ENCODE data around the gene SOCS1. TPM values are rescaled to one million over a fixed set of nuclear protein-coding genes. Genes with fewer than 3 reads are reported as not detected.

Gene SOCS1
- total and polyA plus RNA-seq, 2 donors (not counting 1 experiment from before 2014, with no cell fraction given), result 29.7 to 107 TPM

DNA sequence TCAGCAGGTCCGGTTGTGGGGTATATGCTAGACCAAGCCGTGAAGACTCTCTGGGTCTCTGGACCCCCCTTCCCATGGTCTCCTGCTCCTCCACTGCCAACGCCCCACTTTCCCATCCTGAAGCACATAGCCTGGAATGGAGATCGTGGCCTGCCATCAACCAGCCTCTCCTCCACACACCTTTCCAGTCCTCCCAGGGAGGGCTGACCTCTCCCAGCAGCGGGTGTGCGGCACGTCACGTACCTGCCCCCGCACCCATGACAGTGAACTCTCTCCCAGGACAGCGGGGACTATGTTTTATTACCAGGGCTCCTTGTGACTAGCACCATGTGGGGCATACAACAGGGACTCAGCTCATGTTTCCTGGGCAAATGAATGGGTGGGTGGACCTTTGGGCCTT is 15.6 kb upstream of the SOCS1 start:
- Mint-ChIP-seq H3K9me3 (ENCODE audit: insufficient read depth) (no peaks in the 10 kb centered on the region), H3K4me3 (no peak overlapping the region), H3K4me1 (no peaks in the 10 kb centered on the region), H3K27me3 (no peaks in the 10 kb centered on the region), H3K27ac (no peak overlapping the region)
- H4K20me1 ChIP-seq (ENCODE audit: control insufficient read depth, insufficient read depth, low read length, poor library complexity, severe bottlenecking), result no peaks in the 10 kb centered on the region
- no peaks in the 10 kb centered on the region for H3K36me3 ChIP-seq (replicated peaks in 1 of 2; ENCODE audit: control extremely low read depth in 1 of 2, control insufficient read depth in 1 of 2, extremely low read depth in 1 of 2, insufficient read depth in 2 of 2, low read length in 1 of 2)
- 98% methylated on average over 10 of the region's 10 CpGs for WGBS (ENCODE audit: insufficient coverage)
- TF ChIP-seq, protein P1, sequence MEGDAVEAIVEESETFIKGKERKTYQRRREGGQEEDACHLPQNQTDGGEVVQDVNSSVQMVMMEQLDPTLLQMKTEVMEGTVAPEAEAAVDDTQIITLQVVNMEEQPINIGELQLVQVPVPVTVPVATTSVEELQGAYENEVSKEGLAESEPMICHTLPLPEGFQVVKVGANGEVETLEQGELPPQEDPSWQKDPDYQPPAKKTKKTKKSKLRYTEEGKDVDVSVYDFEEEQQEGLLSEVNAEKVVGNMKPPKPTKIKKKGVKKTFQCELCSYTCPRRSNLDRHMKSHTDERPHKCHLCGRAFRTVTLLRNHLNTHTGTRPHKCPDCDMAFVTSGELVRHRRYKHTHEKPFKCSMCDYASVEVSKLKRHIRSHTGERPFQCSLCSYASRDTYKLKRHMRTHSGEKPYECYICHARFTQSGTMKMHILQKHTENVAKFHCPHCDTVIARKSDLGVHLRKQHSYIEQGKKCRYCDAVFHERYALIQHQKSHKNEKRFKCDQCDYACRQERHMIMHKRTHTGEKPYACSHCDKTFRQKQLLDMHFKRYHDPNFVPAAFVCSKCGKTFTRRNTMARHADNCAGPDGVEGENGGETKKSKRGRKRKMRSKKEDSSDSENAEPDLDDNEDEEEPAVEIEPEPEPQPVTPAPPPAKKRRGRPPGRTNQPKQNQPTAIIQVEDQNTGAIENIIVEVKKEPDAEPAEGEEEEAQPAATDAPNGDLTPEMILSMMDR (IDR thresholded peaks at IDR 0.05), result no peak
- no peak for TF ChIP-seq EZH2 (IDR thresholded peaks at IDR 0.05; ENCODE audit: borderline replicate concordance, insufficient read depth, low read depth, low read length, poor library complexity, severe bottlenecking)
- intact Hi-C loops (cut with micrococcal nuclease), result no loop called here
- H3K9ac ChIP-seq (ENCODE audit: low read length), result no peak overlapping the region
- ATAC-seq (ENCODE audit: low read depth), result no peak
- peaks cover 0 to 3% (median 0%) of the 10 kb centered on the region in 3 donors for H3K9me3 ChIP-seq (ENCODE audit: control extremely low read depth in 1 of 3, control insufficient read depth in 2 of 3, insufficient read depth in 1 of 3, low read length in 2 of 3)
- no peaks in the 10 kb centered on the region for H3K79me2 ChIP-seq (ENCODE audit: control insufficient read depth, insufficient read depth, low read length)
- POLR2A ChIA-PET, result no interaction called here
- DNase-seq, result no peak
- no peaks in the 10 kb centered on the region for H3K4me1 ChIP-seq (ENCODE audit: control insufficient read depth in 2 of 2, insufficient read depth in 2 of 2, low read length in 2 of 2)
- H3K4me3 ChIP-seq (ENCODE audit: control extremely low read depth in 1 of 5, extremely low read depth in 1 of 5, insufficient read depth in 1 of 5, low read depth in 2 of 5, low read length in 4 of 5), result no peak overlapping the region
- CTCF ChIA-PET, result interaction anchor here (0.9 kb wide), 1 partner anchor 13 kb away, joined by 3 read pairs; no protein-coding TSS in a partner anchor
- H3K27ac ChIP-seq (ENCODE audit: low read length in 2 of 2), result no peak overlapping the region
- no peaks in the 10 kb centered on the region for H3K27me3 ChIP-seq (replicated peaks in 1 of 4; ENCODE audit: control extremely low read depth in 1 of 4, control insufficient read depth in 3 of 4, insufficient read depth in 4 of 4, low read length in 3 of 4)
- no peak overlapping the region for H3K4me2 ChIP-seq (replicated peaks; ENCODE audit: low read depth, low read length, poor library complexity, severe bottlenecking)
- H2AFZ ChIP-seq (ENCODE audit: insufficient read depth, low read depth, low read length, poor library complexity, severe bottlenecking), result no peak overlapping the region

DNA sequence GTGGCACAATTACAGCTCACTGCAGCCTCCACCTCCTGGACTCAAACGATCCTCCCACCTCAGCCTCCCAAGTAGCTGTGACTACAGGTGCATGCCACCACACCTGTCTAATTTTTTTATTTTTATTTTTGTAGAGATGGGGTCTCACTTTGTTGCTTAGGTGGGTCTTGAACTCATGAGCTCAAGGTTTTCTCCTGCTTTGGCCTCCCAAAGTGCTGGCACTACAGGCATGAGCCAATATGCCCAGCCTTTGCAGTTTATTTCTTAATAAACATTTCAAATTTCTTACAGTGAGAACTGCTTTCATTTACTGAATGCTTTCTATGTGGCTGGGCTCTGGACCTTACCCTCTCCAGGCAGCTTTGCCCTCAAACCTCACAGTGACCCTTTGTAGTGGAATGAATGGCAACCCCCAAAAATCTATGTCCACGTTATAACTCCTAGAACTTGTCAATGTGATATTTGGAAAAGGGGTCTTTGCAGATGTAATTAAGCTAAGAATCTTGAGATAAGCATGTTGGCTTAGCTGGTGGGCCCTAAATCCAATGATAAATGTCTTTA is 14.7 kb upstream of the SOCS1 start:
- no peaks in the 10 kb centered on the region for H3K36me3 ChIP-seq (replicated peaks in 1 of 2; ENCODE audit: control extremely low read depth in 1 of 2, control insufficient read depth in 1 of 2, extremely low read depth in 1 of 2, insufficient read depth in 2 of 2, low read length in 1 of 2)
- H4K20me1 ChIP-seq (ENCODE audit: control insufficient read depth, insufficient read depth, low read length, poor library complexity, severe bottlenecking), result no peaks in the 10 kb centered on the region
- no peaks in the 10 kb centered on the region for H3K27me3 ChIP-seq (replicated peaks in 1 of 4; ENCODE audit: control extremely low read depth in 1 of 4, control insufficient read depth in 3 of 4, insufficient read depth in 4 of 4, low read length in 3 of 4)
- Mint-ChIP-seq H3K27me3 (no peaks in the 10 kb centered on the region), H3K4me3 (no peak overlapping the region), H3K27ac (no peak overlapping the region), H3K4me1 (no peaks in the 10 kb centered on the region), H3K9me3 (ENCODE audit: insufficient read depth) (no peaks in the 10 kb centered on the region)
- H3K27ac ChIP-seq (ENCODE audit: low read length in 2 of 2), result no peak overlapping the region
- H2AFZ ChIP-seq (ENCODE audit: insufficient read depth, low read depth, low read length, poor library complexity, severe bottlenecking), result no peak overlapping the region
- ATAC-seq (ENCODE audit: low read depth) (no peak), DNase-seq (no peak)
- no peaks in the 10 kb centered on the region for H3K9me3 ChIP-seq (ENCODE audit: control extremely low read depth in 1 of 3, control insufficient read depth in 2 of 3, insufficient read depth in 1 of 3, low read length in 2 of 3)
- WGBS (ENCODE audit: insufficient coverage), result no CpG with 5 or more reads among the region's 2 CpGs
- intact Hi-C loops (cut with micrococcal nuclease), result no loop called here
- no peaks in the 10 kb centered on the region for H3K79me2 ChIP-seq (ENCODE audit: control insufficient read depth, insufficient read depth, low read length)
- no peak for TF ChIP-seq EZH2 (IDR thresholded peaks at IDR 0.05; ENCODE audit: borderline replicate concordance, insufficient read depth, low read depth, low read length, poor library complexity, severe bottlenecking)
- TF ChIP-seq, protein P1 (IDR thresholded peaks at IDR 0.05), result no peak
- ChIA-PET CTCF (interaction anchor here (0.7 to 1.1 kb wide), 3 partner anchors 12 to 27 kb away, joined by 3 to 4 read pairs (median 3); no protein-coding TSS in a partner anchor), POLR2A (no interaction called here)
- no peak overlapping the region for H3K9ac ChIP-seq (ENCODE audit: low read length)
- H3K4me1 ChIP-seq (ENCODE audit: control insufficient read depth in 2 of 2, insufficient read depth in 2 of 2, low read length in 2 of 2), result no peaks in the 10 kb centered on the region
- no peak overlapping the region for H3K4me2 ChIP-seq (replicated peaks; ENCODE audit: low read depth, low read length, poor library complexity, severe bottlenecking)
- H3K4me3 ChIP-seq (ENCODE audit: control extremely low read depth in 1 of 5, extremely low read depth in 1 of 5, insufficient read depth in 1 of 5, low read depth in 2 of 5, low read length in 4 of 5), result no peak overlapping the region

Measured in B cell (primary cell).